Stimulated activated CD4-positive, alpha-beta T cell treated with anti-CD3 and anti-CD28 coated beads, TNF-alpha, amount 100 ng/mL, for 1 hour (primary cell): ENCODE data around the gene OPTN.
"Not testable (repeated sequence)": the region's sequence is repeated elsewhere in the genome, so short reads cannot be mapped to it uniquely, and the experiment has no call there.

Source experiments
- DNase-seq, 3 donors: peaks; one replicate each; pipeline ENCODE4 v3.0.0-alpha.2; 2020; ENCODE audit warnings: low read depth in 3 of 3, low spot score in 1 of 3

OPTN gene

GRCh38 chr10:13089345-13089744 is 10.6 kb upstream of the OPTN start:
- DNase-seq: no peak

GRCh38 chr10:13090289-13090688 is 9.7 kb upstream of the OPTN start:
- no peak for DNase-seq

GRCh38 chr10:13091801-13092200 is 8.2 kb upstream of the OPTN start:
- DNase-seq: no peak

GRCh38 chr10:13092291-13093102 is 7.5 kb upstream of the OPTN start:
- no peak for DNase-seq

GRCh38 chr10:13094082-13094481 is 5.9 kb upstream of the OPTN start:
- DNase-seq: not testable (repeated sequence)

GRCh38 chr10:13095094-13095493 is 4.9 kb upstream of the OPTN start:
- no peak for DNase-seq

- DNase-seq: no peak
These were observed 4.0 kb upstream of the OPTN start for GRCh38 chr10:13095929-13096328.

- DNase-seq: peak in 1 of 3 donors; percentile 9
These were observed 758 bp upstream of the OPTN start for GRCh38 chr10:13099144-13099665.

GRCh38 chr10:13100349-13101294 is 659 bp downstream of the OPTN start:
- no peak for DNase-seq

GRCh38 chr10:13102002-13102794 is 2.2 kb downstream of the OPTN start:
- no peak for DNase-seq

GRCh38 chr10:13103554-13103953 is 3.6 kb downstream of the OPTN start:
- no peak for DNase-seq

GRCh38 chr10:13104697-13105096 is 4.7 kb downstream of the OPTN start:
- DNase-seq: no peak

GRCh38 chr10:13105184-13105583 is 5.2 kb downstream of the OPTN start:
- DNase-seq: no peak

- DNase-seq: no peak
These were observed 6.6 kb downstream of the OPTN start for GRCh38 chr10:13106387-13107045.

GRCh38 chr10:13110908-13111307 is 10.9 kb downstream of the OPTN start:
- no peak for DNase-seq

GRCh38 chr10:13113544-13113943 is 13.6 kb downstream of the OPTN start:
- no peak for DNase-seq

GRCh38 chr10:13115832-13116803 is 16.2 kb downstream of the OPTN start:
- DNase-seq: no peak

GRCh38 chr10:13117841-13118783 is 18.1 kb downstream of the OPTN start:
- DNase-seq: no peak
